ENCODE measurements around the gene LARGE1.
A peak's percentile ranks its signal among the peaks of the same experiment; 100 is the strongest.

Gene LARGE1

GRCh38 chr22:33337524-33337923 lies 582.8 kb downstream of the LARGE1 start:
- DNase-seq, result no peak

GRCh38 chr22:33335611-33336279 lies 584.5 kb downstream of the LARGE1 start:
- DNase-seq, result no peak

- DNase-seq, result no peak
These were observed 587.7 kb downstream of the LARGE1 start for GRCh38 chr22:33332538-33332937.

- no peak for DNase-seq
These were observed 589.3 kb downstream of the LARGE1 start for GRCh38 chr22:33331017-33331416.

- DNase-seq, result no peak
These were observed 589.7 kb downstream of the LARGE1 start for GRCh38 chr22:33330534-33330933.

- DNase-seq, result no peak
These were observed 590.9 kb downstream of the LARGE1 start for GRCh38 chr22:33329398-33329797.

GRCh38 chr22:33328789-33329296 lies 591.4 kb downstream of the LARGE1 start:
- DNase-seq, result no peak

GRCh38 chr22:33327348-33327860 lies 592.9 kb downstream of the LARGE1 start:
- DNase-seq, result no peak

GRCh38 chr22:33326540-33327295 lies 593.6 kb downstream of the LARGE1 start:
- DNase-seq, result no peak

GRCh38 chr22:33325232-33326004 lies 594.9 kb downstream of the LARGE1 start:
- no peak for DNase-seq

- DNase-seq, result no peak
These were observed 596.0 kb downstream of the LARGE1 start for GRCh38 chr22:33324228-33324627.

- DNase-seq, result no peak
These were observed 598.8 kb downstream of the LARGE1 start for GRCh38 chr22:33321466-33321865.

GRCh38 chr22:33315954-33316353 lies 604.3 kb downstream of the LARGE1 start:
- DNase-seq, result no peak

- DNase-seq, result no peak
These were observed 605.2 kb downstream of the LARGE1 start for GRCh38 chr22:33315117-33315516.

- no peak for DNase-seq
These were observed 606.0 kb downstream of the LARGE1 start for GRCh38 chr22:33314316-33314715.

GRCh38 chr22:33303099-33303498 lies 617.2 kb downstream of the LARGE1 start:
- no peak for DNase-seq

GRCh38 chr22:33302549-33302948 lies 617.7 kb downstream of the LARGE1 start:
- DNase-seq, result no peak

GRCh38 chr22:33302049-33302545 lies 618.2 kb downstream of the LARGE1 start:
- DNase-seq, result peak; percentile 44

- DNase-seq, result no peak
These were observed 620.1 kb downstream of the LARGE1 start for GRCh38 chr22:33300165-33300564.

- no peak for DNase-seq
These were observed 620.9 kb downstream of the LARGE1 start for GRCh38 chr22:33299245-33299956.

GRCh38 chr22:33296941-33297340 lies 623.3 kb downstream of the LARGE1 start:
- no peak for DNase-seq

- DNase-seq, result no peak
These were observed 632.2 kb downstream of the LARGE1 start for GRCh38 chr22:33288078-33288477.

GRCh38 chr22:33275073-33275443 lies 645.2 kb downstream of the LARGE1 start:
- DNase-seq, result no peak

Data from NCI-H69 (cell line).